Measurements from ENCODE around the gene PIEZO1.

DNA sequence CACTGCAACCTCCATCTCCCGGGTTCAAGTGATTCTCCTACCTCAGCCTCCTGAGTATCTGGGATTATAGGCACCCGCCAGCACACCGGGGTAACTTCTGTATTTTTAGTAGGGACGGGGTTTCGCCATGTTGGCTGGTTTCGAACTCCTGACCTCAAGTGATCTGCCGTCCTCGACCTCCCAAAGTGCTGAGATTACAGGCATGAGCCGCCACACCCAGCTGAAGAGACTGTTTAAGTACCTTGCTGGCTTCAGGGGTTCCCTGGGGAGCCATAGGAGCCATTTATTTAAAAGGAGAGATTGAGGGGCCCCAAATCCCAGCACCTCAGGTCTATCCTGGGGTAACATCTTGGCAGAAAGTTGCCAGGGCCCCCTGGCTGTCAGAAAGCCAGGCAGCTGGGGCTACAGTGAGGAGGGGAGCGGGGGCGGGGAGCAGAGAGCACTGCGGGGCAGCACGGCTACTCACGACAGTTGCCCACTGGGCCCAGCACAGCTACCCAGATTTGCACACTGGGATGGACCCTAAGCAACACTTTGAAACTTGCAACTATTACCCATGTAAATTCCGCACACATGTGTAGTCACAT lies 100.4 kb downstream of the PIEZO1 start:
- TF ChIP-seq, protein P1, sequence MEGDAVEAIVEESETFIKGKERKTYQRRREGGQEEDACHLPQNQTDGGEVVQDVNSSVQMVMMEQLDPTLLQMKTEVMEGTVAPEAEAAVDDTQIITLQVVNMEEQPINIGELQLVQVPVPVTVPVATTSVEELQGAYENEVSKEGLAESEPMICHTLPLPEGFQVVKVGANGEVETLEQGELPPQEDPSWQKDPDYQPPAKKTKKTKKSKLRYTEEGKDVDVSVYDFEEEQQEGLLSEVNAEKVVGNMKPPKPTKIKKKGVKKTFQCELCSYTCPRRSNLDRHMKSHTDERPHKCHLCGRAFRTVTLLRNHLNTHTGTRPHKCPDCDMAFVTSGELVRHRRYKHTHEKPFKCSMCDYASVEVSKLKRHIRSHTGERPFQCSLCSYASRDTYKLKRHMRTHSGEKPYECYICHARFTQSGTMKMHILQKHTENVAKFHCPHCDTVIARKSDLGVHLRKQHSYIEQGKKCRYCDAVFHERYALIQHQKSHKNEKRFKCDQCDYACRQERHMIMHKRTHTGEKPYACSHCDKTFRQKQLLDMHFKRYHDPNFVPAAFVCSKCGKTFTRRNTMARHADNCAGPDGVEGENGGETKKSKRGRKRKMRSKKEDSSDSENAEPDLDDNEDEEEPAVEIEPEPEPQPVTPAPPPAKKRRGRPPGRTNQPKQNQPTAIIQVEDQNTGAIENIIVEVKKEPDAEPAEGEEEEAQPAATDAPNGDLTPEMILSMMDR (conservative IDR thresholded peaks at IDR 0.05; ENCODE audit: low read depth in 2 of 2) = no peak; a peak in 1 of 4 replicates
- TF ChIP-seq POLR2AphosphoS5 (IDR thresholded peaks at IDR 0.05; ENCODE audit: low read depth) = no peak
- no peak for TF ChIP-seq EZH2 (IDR thresholded peaks at IDR 0.05; ENCODE audit: low read depth, unreplicated experiment)
- no peak for TF ChIP-seq EZH2phosphoT487 (IDR thresholded peaks at IDR 0.05; ENCODE audit: unreplicated experiment)
- TF ChIP-seq, protein P2, sequence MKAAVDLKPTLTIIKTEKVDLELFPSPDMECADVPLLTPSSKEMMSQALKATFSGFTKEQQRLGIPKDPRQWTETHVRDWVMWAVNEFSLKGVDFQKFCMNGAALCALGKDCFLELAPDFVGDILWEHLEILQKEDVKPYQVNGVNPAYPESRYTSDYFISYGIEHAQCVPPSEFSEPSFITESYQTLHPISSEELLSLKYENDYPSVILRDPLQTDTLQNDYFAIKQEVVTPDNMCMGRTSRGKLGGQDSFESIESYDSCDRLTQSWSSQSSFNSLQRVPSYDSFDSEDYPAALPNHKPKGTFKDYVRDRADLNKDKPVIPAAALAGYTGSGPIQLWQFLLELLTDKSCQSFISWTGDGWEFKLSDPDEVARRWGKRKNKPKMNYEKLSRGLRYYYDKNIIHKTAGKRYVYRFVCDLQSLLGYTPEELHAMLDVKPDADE (IDR thresholded peaks at IDR 0.05) = no peak

Measured in GM23338 (cell line).